GM20000 (cell line): ENCODE measurements around the gene RABL3.
"Not testable (repeated sequence)": the region's sequence is repeated elsewhere in the genome, so short reads cannot be mapped to it uniquely, and the experiment has no call there.

Source experiments
- DNase-seq: peaks from one replicate; pipeline ENCODE4 v3.0.0; 2012; ENCODE audit warnings: low spot score
- TF ChIP-seq, protein P1 (sequence below): IDR thresholded peaks from 2 replicates; pipeline ENCODE4 v1.5.1; 2012; ENCODE audit warnings: mild to moderate bottlenecking, control low read depth; ENCODE audit errors: extremely low read depth, missing control alignments

RABL3 gene

DNA sequence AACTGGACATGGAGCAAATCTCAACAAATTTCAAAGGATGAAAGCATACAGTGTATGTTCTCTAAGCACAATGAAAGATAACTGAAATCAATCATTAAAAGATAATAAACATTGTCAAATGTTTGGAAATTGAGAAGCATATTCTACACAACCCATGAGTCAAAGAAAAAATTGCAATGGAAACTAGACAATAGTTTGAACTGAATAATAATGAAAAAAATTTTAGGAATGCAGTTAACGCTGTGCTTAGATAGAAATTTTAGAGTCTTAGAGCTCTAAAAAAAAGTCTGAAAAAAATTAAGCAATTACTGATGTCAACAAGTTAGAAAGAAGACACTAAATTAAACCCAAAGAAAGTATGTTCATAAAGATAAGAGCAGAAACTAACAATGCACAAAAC lies 15.5 kb downstream of the RABL3 start:
- TF ChIP-seq, protein P1, sequence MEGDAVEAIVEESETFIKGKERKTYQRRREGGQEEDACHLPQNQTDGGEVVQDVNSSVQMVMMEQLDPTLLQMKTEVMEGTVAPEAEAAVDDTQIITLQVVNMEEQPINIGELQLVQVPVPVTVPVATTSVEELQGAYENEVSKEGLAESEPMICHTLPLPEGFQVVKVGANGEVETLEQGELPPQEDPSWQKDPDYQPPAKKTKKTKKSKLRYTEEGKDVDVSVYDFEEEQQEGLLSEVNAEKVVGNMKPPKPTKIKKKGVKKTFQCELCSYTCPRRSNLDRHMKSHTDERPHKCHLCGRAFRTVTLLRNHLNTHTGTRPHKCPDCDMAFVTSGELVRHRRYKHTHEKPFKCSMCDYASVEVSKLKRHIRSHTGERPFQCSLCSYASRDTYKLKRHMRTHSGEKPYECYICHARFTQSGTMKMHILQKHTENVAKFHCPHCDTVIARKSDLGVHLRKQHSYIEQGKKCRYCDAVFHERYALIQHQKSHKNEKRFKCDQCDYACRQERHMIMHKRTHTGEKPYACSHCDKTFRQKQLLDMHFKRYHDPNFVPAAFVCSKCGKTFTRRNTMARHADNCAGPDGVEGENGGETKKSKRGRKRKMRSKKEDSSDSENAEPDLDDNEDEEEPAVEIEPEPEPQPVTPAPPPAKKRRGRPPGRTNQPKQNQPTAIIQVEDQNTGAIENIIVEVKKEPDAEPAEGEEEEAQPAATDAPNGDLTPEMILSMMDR: no peak
- DNase-seq: no peak

DNA sequence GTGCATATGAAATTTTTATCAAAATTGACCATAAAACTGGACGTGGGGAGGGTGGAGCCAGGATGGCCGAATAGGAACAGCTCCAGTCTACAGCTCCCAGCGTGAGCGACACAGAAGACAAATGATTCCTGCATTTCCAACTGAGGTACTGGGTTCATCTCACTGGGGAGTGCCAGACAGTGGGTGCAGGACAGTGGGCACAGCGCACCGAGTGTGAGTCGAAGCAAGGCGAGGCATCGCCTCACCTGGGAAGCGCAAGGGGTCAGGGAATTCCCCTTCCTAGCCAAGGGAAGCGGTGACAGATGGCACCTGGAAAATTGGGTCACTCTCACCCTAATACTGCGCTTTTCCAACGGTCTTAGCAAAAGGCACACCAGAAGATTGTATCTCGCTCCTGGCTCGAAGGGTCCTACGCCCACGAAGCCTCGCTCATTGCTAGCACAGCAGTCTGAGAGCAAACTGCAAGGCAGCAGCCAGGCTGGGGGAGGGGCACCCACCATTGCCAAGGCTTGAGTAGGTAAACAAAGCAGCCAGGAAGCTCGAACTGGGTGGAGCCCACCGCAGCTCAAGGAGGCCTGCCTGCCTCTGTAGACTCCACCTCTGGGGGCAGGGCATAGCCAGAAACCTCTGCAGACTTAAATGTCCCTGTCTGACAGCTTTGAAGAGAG lies 23.0 kb downstream of the RABL3 start:
- not testable (repeated sequence) for DNase-seq

DNA sequence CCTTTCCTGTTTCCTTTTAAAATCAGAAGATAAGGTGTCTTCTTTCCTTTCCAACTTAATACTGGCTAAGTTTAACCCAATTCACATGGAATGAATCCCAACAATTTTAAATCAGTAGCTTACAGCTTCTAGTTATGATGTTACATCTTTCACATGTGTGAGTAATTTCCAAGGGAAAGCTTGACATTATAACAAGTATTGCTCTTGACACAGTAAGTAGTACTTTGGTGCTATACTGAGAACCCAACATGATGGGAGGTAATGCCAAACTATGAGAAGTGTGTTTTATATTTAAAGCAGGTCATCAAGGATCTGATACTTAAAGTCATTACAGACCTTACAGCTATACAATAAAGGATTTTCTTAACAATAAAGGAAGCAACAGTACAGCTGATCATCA lies 29.1 kb downstream of the RABL3 start:
- DNase-seq: no peak
- TF ChIP-seq, protein P1: no peak

DNA sequence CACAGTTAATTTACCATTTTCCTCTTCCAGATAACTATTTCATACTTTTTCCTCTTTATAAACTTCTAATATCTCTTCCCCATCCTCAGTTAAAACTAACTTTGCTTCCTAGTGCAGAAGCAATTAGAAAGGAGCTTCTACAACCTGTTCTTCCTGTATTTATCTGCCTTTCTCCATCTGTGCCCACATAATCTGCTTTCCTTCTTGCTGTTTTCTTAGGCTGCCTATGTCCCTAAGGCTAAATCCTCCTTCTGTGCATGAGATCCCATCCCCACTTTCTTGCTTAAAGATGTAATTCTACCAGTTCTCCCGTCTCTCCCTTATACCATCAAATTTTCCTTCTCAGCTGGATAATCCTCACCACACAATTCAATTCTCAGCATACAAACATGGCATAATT lies 31.9 kb downstream of the RABL3 start:
- no peak for DNase-seq
- TF ChIP-seq, protein P1: no peak

DNA sequence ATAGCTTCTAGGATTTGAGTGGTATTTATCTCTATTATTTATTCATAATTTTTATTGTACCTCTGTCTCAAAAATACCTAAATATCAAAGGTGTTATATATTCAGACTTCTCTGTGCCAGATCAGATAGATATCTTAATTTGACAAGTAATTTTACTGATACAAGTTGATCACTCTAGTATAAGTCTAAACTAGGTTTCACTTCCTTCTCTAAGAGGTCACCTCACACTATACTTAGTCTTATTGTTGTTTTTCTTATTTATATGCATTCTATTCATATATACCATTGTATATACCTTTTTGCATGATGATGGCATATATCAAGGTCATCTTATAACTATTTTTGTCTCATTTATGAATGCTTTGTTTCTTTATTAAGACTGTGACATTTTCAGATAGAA lies 33.9 kb downstream of the RABL3 start:
- TF ChIP-seq, protein P1: no peak
- peak; percentile 5 for DNase-seq

DNA sequence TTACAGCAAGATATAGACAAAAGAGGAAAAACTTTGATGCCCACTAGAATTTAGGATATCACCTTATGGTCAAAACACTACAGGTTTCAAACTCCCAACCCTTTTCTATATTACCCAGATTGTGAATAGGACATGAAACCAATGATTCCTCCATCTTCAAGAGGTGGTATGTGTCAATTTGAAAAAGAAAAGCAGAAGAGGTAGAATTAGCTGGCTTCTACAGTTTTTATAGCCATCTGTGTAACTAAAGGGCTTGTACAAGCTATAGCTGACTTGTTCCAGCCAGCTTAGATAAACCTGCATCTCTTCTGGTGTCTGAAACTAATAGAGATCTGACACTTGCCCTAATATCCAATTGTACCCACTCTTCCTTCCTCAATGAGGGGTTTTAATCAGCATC lies 35.4 kb downstream of the RABL3 start:
- TF ChIP-seq, protein P1: no peak
- no peak for DNase-seq

DNA sequence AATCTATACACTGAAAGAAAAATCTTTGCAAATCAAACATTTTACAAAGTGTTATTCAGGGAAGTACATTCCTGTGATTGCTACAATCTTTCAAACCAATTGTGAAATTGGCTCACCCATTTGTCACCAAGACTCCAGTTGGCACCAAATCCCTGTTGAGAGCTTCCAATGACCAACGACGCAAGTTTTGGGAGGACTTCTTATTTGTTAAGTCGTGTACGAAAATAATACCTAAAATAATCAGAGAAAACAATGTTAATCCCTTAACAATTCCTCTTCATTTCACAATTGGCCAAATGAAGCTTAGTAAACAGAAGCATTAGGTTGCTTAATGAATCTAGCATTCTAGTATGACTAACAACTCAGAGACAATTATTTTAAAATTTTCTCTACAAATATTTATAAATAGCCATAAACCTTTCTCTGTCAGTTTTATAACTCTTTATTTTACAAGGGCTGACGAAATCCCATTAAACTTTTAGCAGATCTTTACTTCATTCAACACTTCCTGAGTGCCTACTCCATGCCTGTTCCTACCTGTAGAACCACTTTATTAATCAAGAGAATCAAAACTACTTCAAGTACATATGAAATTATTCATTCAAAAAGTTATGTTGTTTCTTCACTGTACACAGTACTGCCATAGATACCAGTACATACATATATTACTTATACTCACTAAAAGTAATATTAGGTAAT lies 36.3 kb downstream of the RABL3 start:
- no peak for DNase-seq
- TF ChIP-seq, protein P1: no peak

DNA sequence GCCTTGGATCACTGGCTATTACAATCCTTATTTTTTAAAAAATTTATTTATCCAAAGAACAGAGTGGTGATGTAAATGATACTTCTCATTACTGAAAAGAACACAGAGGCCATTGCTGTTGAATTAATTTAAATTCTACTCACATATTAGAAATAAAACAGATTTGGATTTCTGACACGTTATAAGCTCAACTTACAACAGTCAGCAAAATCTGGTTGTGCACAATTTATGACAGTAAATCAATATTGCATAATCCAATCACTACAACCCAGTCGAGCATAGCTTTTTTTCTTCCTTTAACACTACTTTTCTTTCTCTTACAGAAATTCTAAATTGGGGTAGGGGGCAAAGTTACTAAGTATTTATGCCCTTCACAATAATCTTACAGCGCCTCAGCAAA lies 43.0 kb downstream of the RABL3 start:
- no peak for DNase-seq
- TF ChIP-seq, protein P1: no peak
